GM12872 (cell line): ENCODE data around the gene ROS1.

Experiments
- CTCF ChIP-seq: IDR thresholded peaks from 3 replicates; pipeline ENCODE4 v1.5.1; 2011; ENCODE audit warnings: low read depth, mild to moderate bottlenecking, low read length, moderate library complexity; ENCODE audit not compliant: insufficient read depth

The ROS1 gene

GRCh38 chr6:117326396-117326795 is 99.3 kb downstream of the ROS1 start:
- TF ChIP-seq CTCF: no peak

- peak; percentile 32; the same call in 1 of the 3 replicates for TF ChIP-seq CTCF
Measured at GRCh38 chr6:117317261-117317660, 108.5 kb downstream of the ROS1 start.

GRCh38 chr6:117311726-117312125 is 114.0 kb downstream of the ROS1 start:
- TF ChIP-seq CTCF: no peak

- TF ChIP-seq CTCF: no peak
Measured at GRCh38 chr6:117311310-117311709, 114.4 kb downstream of the ROS1 start.

- no peak for TF ChIP-seq CTCF
Measured at GRCh38 chr6:117309611-117310010, 116.1 kb downstream of the ROS1 start.

- TF ChIP-seq CTCF: no peak
Measured at GRCh38 chr6:117309069-117309468, 116.7 kb downstream of the ROS1 start.

- TF ChIP-seq CTCF: no peak
Measured at GRCh38 chr6:117307655-117308054, 118.1 kb downstream of the ROS1 start.
